DND-41 (cell line): ENCODE measurements around the gene PPP6R2.

Source experiments
- ATAC-seq: fragments of 200-7000 bp; cut with Tn5 transposase; 3 replicates; pipeline ENCODE4 v1.9.1; 2021; ENCODE audit warnings: low read depth; ENCODE audit not compliant: insufficient read depth
- DNase-seq: peaks from one replicate; pipeline ENCODE4 v3.0.0-alpha.2; 2020
- H2AFZ ChIP-seq: 2 replicates; pipeline ENCODE4 v1.6.0; 2012; ENCODE audit warnings: low read depth, low read length
- H3K27ac ChIP-seq: 2 replicates; pipeline ENCODE4 v1.5.1; 2012; ENCODE audit warnings: low read length, inconsistent platforms
- H3K27me3 ChIP-seq: fragments of 200-600 bp; sonication (generic); 2 replicates; pipeline ENCODE4 v1.6.0; 2012; ENCODE audit warnings: low read length, mild to moderate bottlenecking, inconsistent platforms; ENCODE audit not compliant: insufficient read depth, poor library complexity
- H3K36me3 ChIP-seq: 2 replicates; pipeline ENCODE4 v1.5.1; 2012; ENCODE audit warnings: low read length, inconsistent platforms; ENCODE audit not compliant: insufficient read depth
- H3K4me1 ChIP-seq: 2 replicates; pipeline ENCODE4 v1.5.1; 2012; ENCODE audit warnings: mild to moderate bottlenecking, low read length; ENCODE audit not compliant: insufficient read depth
- H3K4me2 ChIP-seq: 2 replicates; pipeline ENCODE4 v1.6.0; 2012; ENCODE audit warnings: mild to moderate bottlenecking, moderate library complexity, low read length, inconsistent platforms; ENCODE audit not compliant: insufficient read depth
- H3K4me3 ChIP-seq, 2 experiments: fragments of 200-600 bp in 1 of 2; shearing (Covaris generic) in 1 of 2; 2 replicates each; pipeline ENCODE4 v1.5.1; 2012 to 2016; ENCODE audit warnings: inconsistent platforms in 2 of 2, low read length in 2 of 2, mild to moderate bottlenecking in 2 of 2, low read depth in 1 of 2, moderate library complexity in 1 of 2
- H3K79me2 ChIP-seq: 2 replicates; pipeline ENCODE4 v1.6.0; 2012; ENCODE audit warnings: low read length, inconsistent platforms; ENCODE audit not compliant: insufficient read depth
- H3K9ac ChIP-seq: 2 replicates; pipeline ENCODE4 v1.6.0; 2012; ENCODE audit warnings: low read depth, mild to moderate bottlenecking, inconsistent platforms, low read length, moderate library complexity
- H3K9me3 ChIP-seq: 2 replicates; pipeline ENCODE4 v1.5.1; 2012; ENCODE audit warnings: low read length, moderate library complexity, mild to moderate bottlenecking, inconsistent platforms; ENCODE audit not compliant: insufficient read depth, severe bottlenecking
- H4K20me1 ChIP-seq: 2 replicates; pipeline ENCODE4 v1.6.0; 2012; ENCODE audit warnings: low read length; ENCODE audit not compliant: insufficient read depth
- CTCF ChIP-seq: IDR thresholded peaks from 2 replicates; pipeline ENCODE4 v1.5.1; 2012; ENCODE audit warnings: borderline replicate concordance, low read length, moderate library complexity, mild to moderate bottlenecking; ENCODE audit not compliant: poor library complexity, severe bottlenecking; ENCODE audit errors: extremely low read depth
- EZH2 ChIP-seq: IDR thresholded peaks from 3 replicates; pipeline ENCODE4 v1.6.1; 2012; ENCODE audit warnings: borderline replicate concordance, low read depth, mild to moderate bottlenecking, moderate library complexity, low read length, inconsistent platforms; ENCODE audit not compliant: severe bottlenecking

The PPP6R2 gene

GRCh38 chr22:50435291-50436014, 92.3 kb downstream of the PPP6R2 start:
- TF ChIP-seq CTCF, result no peak
- TF ChIP-seq EZH2, result no peak
- H3K4me1 ChIP-seq, result no peaks in the 10 kb centered on the region
- H3K4me3 ChIP-seq, result no peak overlapping the region
- no peak overlapping the region for H3K27ac ChIP-seq
- H3K4me2 ChIP-seq, result no peak overlapping the region
- H3K36me3 ChIP-seq, result peaks cover 84% of the 10 kb centered on the region
- ATAC-seq (no peak), DNase-seq (no peak)
- no peaks in the 10 kb centered on the region for H3K27me3 ChIP-seq
- no peak overlapping the region for H3K9ac ChIP-seq
- no peaks in the 10 kb centered on the region for H3K79me2 ChIP-seq
- H4K20me1 ChIP-seq, result peaks cover 14% of the 10 kb centered on the region
- no peak overlapping the region for H2AFZ ChIP-seq
- no peaks in the 10 kb centered on the region for H3K9me3 ChIP-seq

- no peak overlapping the region for H3K9ac ChIP-seq
- H3K4me1 ChIP-seq, result no peaks in the 10 kb centered on the region
- TF ChIP-seq EZH2 (no peak), CTCF (no peak)
- ATAC-seq, result no peak
- no peaks in the 10 kb centered on the region for H3K79me2 ChIP-seq
- peaks cover 84% of the 10 kb centered on the region for H3K36me3 ChIP-seq
- H3K27ac ChIP-seq, result no peak overlapping the region
- DNase-seq, result no peak
- H3K9me3 ChIP-seq, result no peaks in the 10 kb centered on the region
- H2AFZ ChIP-seq, result no peak overlapping the region
- H4K20me1 ChIP-seq, result peaks cover 18% of the 10 kb centered on the region
- H3K4me2 ChIP-seq, result no peak overlapping the region
- H3K27me3 ChIP-seq, result no peaks in the 10 kb centered on the region
- H3K4me3 ChIP-seq, result no peak overlapping the region
These were observed 93.1 kb downstream of the PPP6R2 start for GRCh38 chr22:50436015-50436830.

- ATAC-seq (no peak), DNase-seq (no peak)
- Histone ChIP-seq H3K9me3 (no peaks in the 10 kb centered on the region), H3K27me3 (no peaks in the 10 kb centered on the region), H3K36me3 (peaks cover 83% of the 10 kb centered on the region), H3K4me2 (no peak overlapping the region), H3K4me1 (no peaks in the 10 kb centered on the region), H2AFZ (no peak overlapping the region), H3K9ac (no peak overlapping the region), H3K27ac (no peak overlapping the region), H4K20me1 (peaks cover 19% of the 10 kb centered on the region), H3K79me2 (no peaks in the 10 kb centered on the region), H3K4me3 (no peak overlapping the region)
- TF ChIP-seq EZH2, result no peak
- TF ChIP-seq CTCF, result no peak
These were observed 93.8 kb downstream of the PPP6R2 start for GRCh38 chr22:50436841-50437341.
